Measurements from ENCODE around the gene BPIFA3.
"Not testable (repeated sequence)": the region's sequence is repeated elsewhere in the genome, so short reads cannot be mapped to it uniquely, and the experiment has no call there.

BPIFA3 gene

GRCh38 chr20:33217052-33217451 is at the start of gene BPIFA3:
Gene BPIFA3, plus strand, starts transcription at chr20:33217352. Its CDS starts 185 bp downstream, at chr20:33217537.
- no peak for DNase-seq

GRCh38 chr20:33167859-33168258 is 49.3 kb upstream of the BPIFA3 start, which contains the start of gene BPIFA2:
Gene BPIFA2, plus strand, starts transcription at chr20:33168159. Its CDS starts 987 bp downstream, at chr20:33169146.
- DNase-seq: no peak

GRCh38 chr20:33169176-33169794 is 47.9 kb upstream of the BPIFA3 start:
- DNase-seq: peak; percentile 39

GRCh38 chr20:33172781-33173180 is 44.4 kb upstream of the BPIFA3 start:
- DNase-seq: no peak

GRCh38 chr20:33175123-33175522 is 42.0 kb upstream of the BPIFA3 start:
- no peak for DNase-seq

- DNase-seq: no peak
Measured at GRCh38 chr20:33176101-33176500, 41.1 kb upstream of the BPIFA3 start.

GRCh38 chr20:33177866-33178265 is 39.3 kb upstream of the BPIFA3 start:
- no peak for DNase-seq

GRCh38 chr20:33178726-33179125 is 38.4 kb upstream of the BPIFA3 start:
- no peak for DNase-seq

- no peak for DNase-seq
Measured at GRCh38 chr20:33180169-33180568, 37.0 kb upstream of the BPIFA3 start.

- no peak for DNase-seq
Measured at GRCh38 chr20:33181482-33182093, 35.6 kb upstream of the BPIFA3 start.

GRCh38 chr20:33183312-33183711 is 33.8 kb upstream of the BPIFA3 start:
- no peak for DNase-seq

GRCh38 chr20:33185031-33185590 is 32.0 kb upstream of the BPIFA3 start:
- not testable (repeated sequence) for DNase-seq

GRCh38 chr20:33187491-33187890 is 29.7 kb upstream of the BPIFA3 start:
- no peak for DNase-seq

- DNase-seq: no peak
Measured at GRCh38 chr20:33188421-33188820, 28.7 kb upstream of the BPIFA3 start.

- no peak for DNase-seq
Measured at GRCh38 chr20:33191484-33191883, 25.7 kb upstream of the BPIFA3 start.

GRCh38 chr20:33191955-33192354 is 25.2 kb upstream of the BPIFA3 start:
- no peak for DNase-seq

GRCh38 chr20:33192912-33193501 is 24.1 kb upstream of the BPIFA3 start:
- no peak for DNase-seq

GRCh38 chr20:33199026-33199425 is 18.1 kb upstream of the BPIFA3 start:
- no peak for DNase-seq

GRCh38 chr20:33202451-33202850 is 14.7 kb upstream of the BPIFA3 start:
- DNase-seq: no peak

GRCh38 chr20:33203444-33203843 is 13.7 kb upstream of the BPIFA3 start:
- DNase-seq: no peak

- peak; percentile 54 for DNase-seq
Measured at GRCh38 chr20:33209789-33210188, 7.4 kb upstream of the BPIFA3 start.

GRCh38 chr20:33210371-33210770 is 6.8 kb upstream of the BPIFA3 start:
- DNase-seq: no peak

GRCh38 chr20:33211817-33212424 is 5.2 kb upstream of the BPIFA3 start:
- DNase-seq: peak; percentile 35

- no peak for DNase-seq
Measured at GRCh38 chr20:33224399-33224798, 7.2 kb downstream of the BPIFA3 start.

Data from activated CD4-positive, alpha-beta T cell treated with anti-CD3 and anti-CD28 coated beads, Interleukin-2, Interleukin-6, amounts not matched to agents 100 ng/mL and 50 ng/mL, durations not matched to agents 16 hours and 8 hours (primary cell).